Measurements from ENCODE around the gene JSRP1. TPM values are rescaled to one million over a fixed set of nuclear protein-coding genes. Genes with fewer than 3 reads are reported as not detected.

Gene JSRP1
- total and polyA plus RNA-seq, 2 donors from 2014 or later = 0.37 to 5.0 TPM

- no peak for FAIRE-seq
- H3K4me3 ChIP-seq (ENCODE audit: low read length in 3 of 3) = no peak overlapping the region
- no peak for TF ChIP-seq CTCF (IDR thresholded peaks at IDR 0.05; ENCODE audit: borderline replicate concordance, extremely low read depth, insufficient read depth)
These were observed 15.1 kb downstream of the JSRP1 start for GRCh38 chr19:2240881-2241760.

GRCh38 chr19:2239771-2240770 is 16.1 kb downstream of the JSRP1 start:
- H3K4me1 ChIP-seq (ENCODE audit: control insufficient read depth in 2 of 3, insufficient read depth in 2 of 3, low read depth in 1 of 3, low read length in 3 of 3) = peaks cover 2 to 44% (median 33%) of the 10 kb centered on the region in 3 donors
- no peaks in the 10 kb centered on the region for H3K27me3 ChIP-seq (ENCODE audit: control insufficient read depth, insufficient read depth, low read length)
- H3K4me3 ChIP-seq (ENCODE audit: low read length in 3 of 3) = peak overlapping the region in 2 of 3 donors; percentile 47 to 51
- intact Hi-C loops (cut with DNase I) = no loop called here
- no peaks in the 10 kb centered on the region for H3K9me3 ChIP-seq (ENCODE audit: control insufficient read depth in 2 of 3, insufficient read depth in 1 of 3, low read length in 3 of 3)
- H3K9ac ChIP-seq (ENCODE audit: low read length in 3 of 3) = peak overlapping the region in 2 of 3 donors; percentile 53 to 59
- peaks cover 0 to 19% (median 6%) of the 10 kb centered on the region in 3 donors for H3K36me3 ChIP-seq (ENCODE audit: control insufficient read depth in 2 of 3, insufficient read depth in 3 of 3, low read length in 3 of 3)
- TF ChIP-seq CTCF (IDR thresholded peaks at IDR 0.05; ENCODE audit: borderline replicate concordance, extremely low read depth, insufficient read depth) = no peak
- FAIRE-seq (no peak), DNase-seq (peak in 2 of 5 donors; percentile 40 to 70)
- peak overlapping the region in 1 of 2 donors; percentile 32 for H3K27ac ChIP-seq (ENCODE audit: low read depth in 2 of 2, low read length in 2 of 2)

More at GRCh38 chr19:2240881-2241760, 15.1 kb downstream of the JSRP1 start:
- intact Hi-C loops (cut with DNase I) = no loop called here
- no peaks in the 10 kb centered on the region for H3K27me3 ChIP-seq (ENCODE audit: control insufficient read depth, insufficient read depth, low read length)
- H3K9ac ChIP-seq (ENCODE audit: low read length in 3 of 3) = peak overlapping the region in 1 of 3 donors; percentile 53
- peak in 1 of 5 donors; percentile 66 for DNase-seq
- peak overlapping the region in 1 of 2 donors; percentile 32 for H3K27ac ChIP-seq (ENCODE audit: low read depth in 2 of 2, low read length in 2 of 2)
- peaks cover 0 to 28% (median 10%) of the 10 kb centered on the region in 3 donors for H3K36me3 ChIP-seq (ENCODE audit: control insufficient read depth in 2 of 3, insufficient read depth in 3 of 3, low read length in 3 of 3)
- H3K4me1 ChIP-seq (ENCODE audit: control insufficient read depth in 2 of 3, insufficient read depth in 2 of 3, low read depth in 1 of 3, low read length in 3 of 3) = peaks cover 2 to 41% (median 33%) of the 10 kb centered on the region in 3 donors
- H3K9me3 ChIP-seq (ENCODE audit: control insufficient read depth in 2 of 3, insufficient read depth in 1 of 3, low read length in 3 of 3) = no peaks in the 10 kb centered on the region

GRCh38 chr19:2239173-2239572 is 17.0 kb downstream of the JSRP1 start:
- Histone ChIP-seq H3K27me3 (ENCODE audit: control insufficient read depth, insufficient read depth, low read length) (no peaks in the 10 kb centered on the region), H3K36me3 (ENCODE audit: control insufficient read depth in 2 of 3, insufficient read depth in 3 of 3, low read length in 3 of 3) (peaks cover 0 to 10% (median 2%) of the 10 kb centered on the region in 3 donors), H3K27ac (ENCODE audit: low read depth in 2 of 2, low read length in 2 of 2) (no peak overlapping the region), H3K9ac (ENCODE audit: low read length in 3 of 3) (peak overlapping the region in 1 of 3 donors; percentile 53), H3K4me1 (ENCODE audit: control insufficient read depth in 2 of 3, insufficient read depth in 2 of 3, low read depth in 1 of 3, low read length in 3 of 3) (peaks cover 2 to 44% (median 33%) of the 10 kb centered on the region in 3 donors), H3K9me3 (ENCODE audit: control insufficient read depth in 2 of 3, insufficient read depth in 1 of 3, low read length in 3 of 3) (no peaks in the 10 kb centered on the region), H3K4me3 (ENCODE audit: low read length in 3 of 3) (peak overlapping the region in 1 of 3 donors; percentile 51)
- no peak for TF ChIP-seq CTCF (IDR thresholded peaks at IDR 0.05; ENCODE audit: borderline replicate concordance, extremely low read depth, insufficient read depth)
- DNase-seq (no peak), FAIRE-seq (no peak)
- intact Hi-C loops (cut with DNase I) = no loop called here

Measured in kidney (tissue), 14 donors.